ENCODE measurements around the gene CA4. TPM values are rescaled to one million over a fixed set of nuclear protein-coding genes. Genes with fewer than 3 reads are reported as not detected.

The CA4 gene
- total and polyA plus RNA-seq, 10 of the 15 experiments (the other 5 are each of a cell fraction or from before 2014, with no cell fraction given), result 0.13 to 0.31 TPM; not detected in 8

DNA sequence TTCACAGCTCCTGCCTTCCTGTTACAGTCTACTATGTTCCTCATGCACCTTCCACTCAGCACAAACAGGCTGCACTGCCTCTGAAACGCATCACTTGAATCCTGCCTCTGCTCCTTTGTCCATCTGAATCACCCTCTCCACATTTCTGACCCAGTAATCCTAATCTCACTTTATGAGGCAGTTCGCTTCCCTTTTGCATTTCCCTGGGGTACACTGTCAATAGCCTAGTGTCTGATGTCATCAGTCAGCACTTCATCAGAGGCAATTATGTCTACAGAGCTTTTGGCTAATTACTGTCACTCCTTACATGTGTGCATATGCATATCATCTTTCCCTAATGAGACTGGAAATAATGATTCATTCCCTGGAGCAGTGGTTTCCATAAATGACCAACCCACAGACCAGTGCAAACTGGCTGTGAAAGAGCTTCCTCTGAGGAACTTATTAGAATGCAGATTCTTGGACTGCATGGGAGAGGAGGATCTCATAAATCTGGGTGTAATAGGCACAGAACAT, 23.6 kb downstream of the CA4 start:
- H2AFZ ChIP-seq (ENCODE audit: control insufficient read depth, low read depth, low read length), result no peak overlapping the region
- no peaks in the 10 kb centered on the region for H3K79me2 ChIP-seq (ENCODE audit: control insufficient read depth, insufficient read depth, low read length)
- no peak overlapping the region for H3K4me3 ChIP-seq
- ChIA-PET POLR2A (no interaction called here), SMC1A (ENCODE audit: uncharacterized antibody, unreplicated experiment) (interaction anchor here (0.9 to 2.0 kb wide), 3 partner anchors 10 to 31 kb away, joined by 3 to 5 read pairs (median 3); no protein-coding TSS in a partner anchor), CTCF (interaction anchor here (0.6 to 1.9 kb wide), 2 partner anchors 17 to 22 kb away, joined by 3 to 4 read pairs; no protein-coding TSS in a partner anchor), RAD21 (ENCODE audit: unreplicated experiment) (no interaction called here)
- H3K4me1 ChIP-seq (ENCODE audit: control insufficient read depth, insufficient read depth, low read length), result no peaks in the 10 kb centered on the region
- peak; percentile 31 for ATAC-seq
- no peaks in the 10 kb centered on the region; a peak in 1 of 4 replicates for H3K36me3 ChIP-seq (ENCODE audit: control insufficient read depth in 2 of 2, insufficient read depth in 2 of 2, low read length in 1 of 2)
- FAIRE-seq, result no peak
- no peaks in the 10 kb centered on the region for H3K9me3 ChIP-seq (replicated peaks; ENCODE audit: control insufficient read depth, insufficient read depth, low read length)
- H3K4me2 ChIP-seq (ENCODE audit: control insufficient read depth, insufficient read depth), result no peak overlapping the region
- intact Hi-C loops (cut with micrococcal nuclease; ENCODE audit: unreplicated experiment) (no loop called here), in situ Hi-C loops (cut with MboI) (no loop called here)
- TF ChIP-seq WRNIP1 (IDR thresholded peaks at IDR 0.05; ENCODE audit: borderline replicate concordance, low read depth, low read length) (no peak), RCOR1 (conservative IDR thresholded peaks at IDR 0.05; ENCODE audit: low read depth, low read length) (no peak), CHD2 (IDR thresholded peaks at IDR 0.05; ENCODE audit: borderline replicate concordance, low read depth, low read length) (no peak), CEBPB (IDR thresholded peaks at IDR 0.05; ENCODE audit: borderline replicate concordance in 1 of 2, low read depth in 2 of 2, low read length in 2 of 2) (no peak), JUNB (IDR thresholded peaks at IDR 0.05) (no peak), MXI1 (IDR thresholded peaks at IDR 0.05; ENCODE audit: low read depth, low read length) (no peak), LARP7 (IDR thresholded peaks at IDR 0.05) (no peak), TAF1 (IDR thresholded peaks at IDR 0.05; ENCODE audit: borderline replicate concordance, low read depth, low read length) (no peak), POU2F2 (IDR thresholded peaks at IDR 0.05; ENCODE audit: borderline replicate concordance, low read depth, low read length) (no peak), MTA2 (IDR thresholded peaks at IDR 0.05; ENCODE audit: low read depth) (no peak), HDAC2 (IDR thresholded peaks at IDR 0.05) (no peak)
- TF ChIP-seq, protein P1, sequence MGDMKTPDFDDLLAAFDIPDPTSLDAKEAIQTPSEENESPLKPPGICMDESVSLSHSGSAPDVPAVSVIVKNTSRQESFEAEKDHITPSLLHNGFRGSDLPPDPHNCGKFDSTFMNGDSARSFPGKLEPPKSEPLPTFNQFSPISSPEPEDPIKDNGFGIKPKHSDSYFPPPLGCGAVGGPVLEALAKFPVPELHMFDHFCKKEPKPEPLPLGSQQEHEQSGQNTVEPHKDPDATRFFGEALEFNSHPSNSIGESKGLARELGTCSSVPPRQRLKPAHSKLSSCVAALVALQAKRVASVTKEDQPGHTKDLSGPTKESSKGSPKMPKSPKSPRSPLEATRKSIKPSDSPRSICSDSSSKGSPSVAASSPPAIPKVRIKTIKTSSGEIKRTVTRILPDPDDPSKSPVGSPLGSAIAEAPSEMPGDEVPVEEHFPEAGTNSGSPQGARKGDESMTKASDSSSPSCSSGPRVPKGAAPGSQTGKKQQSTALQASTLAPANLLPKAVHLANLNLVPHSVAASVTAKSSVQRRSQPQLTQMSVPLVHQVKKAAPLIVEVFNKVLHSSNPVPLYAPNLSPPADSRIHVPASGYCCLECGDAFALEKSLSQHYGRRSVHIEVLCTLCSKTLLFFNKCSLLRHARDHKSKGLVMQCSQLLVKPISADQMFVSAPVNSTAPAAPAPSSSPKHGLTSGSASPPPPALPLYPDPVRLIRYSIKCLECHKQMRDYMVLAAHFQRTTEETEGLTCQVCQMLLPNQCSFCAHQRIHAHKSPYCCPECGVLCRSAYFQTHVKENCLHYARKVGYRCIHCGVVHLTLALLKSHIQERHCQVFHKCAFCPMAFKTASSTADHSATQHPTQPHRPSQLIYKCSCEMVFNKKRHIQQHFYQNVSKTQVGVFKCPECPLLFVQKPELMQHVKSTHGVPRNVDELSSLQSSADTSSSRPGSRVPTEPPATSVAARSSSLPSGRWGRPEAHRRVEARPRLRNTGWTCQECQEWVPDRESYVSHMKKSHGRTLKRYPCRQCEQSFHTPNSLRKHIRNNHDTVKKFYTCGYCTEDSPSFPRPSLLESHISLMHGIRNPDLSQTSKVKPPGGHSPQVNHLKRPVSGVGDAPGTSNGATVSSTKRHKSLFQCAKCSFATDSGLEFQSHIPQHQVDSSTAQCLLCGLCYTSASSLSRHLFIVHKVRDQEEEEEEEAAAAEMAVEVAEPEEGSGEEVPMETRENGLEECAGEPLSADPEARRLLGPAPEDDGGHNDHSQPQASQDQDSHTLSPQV (IDR thresholded peaks at IDR 0.05), result no peak
- TF ChIP-seq, protein P2, sequence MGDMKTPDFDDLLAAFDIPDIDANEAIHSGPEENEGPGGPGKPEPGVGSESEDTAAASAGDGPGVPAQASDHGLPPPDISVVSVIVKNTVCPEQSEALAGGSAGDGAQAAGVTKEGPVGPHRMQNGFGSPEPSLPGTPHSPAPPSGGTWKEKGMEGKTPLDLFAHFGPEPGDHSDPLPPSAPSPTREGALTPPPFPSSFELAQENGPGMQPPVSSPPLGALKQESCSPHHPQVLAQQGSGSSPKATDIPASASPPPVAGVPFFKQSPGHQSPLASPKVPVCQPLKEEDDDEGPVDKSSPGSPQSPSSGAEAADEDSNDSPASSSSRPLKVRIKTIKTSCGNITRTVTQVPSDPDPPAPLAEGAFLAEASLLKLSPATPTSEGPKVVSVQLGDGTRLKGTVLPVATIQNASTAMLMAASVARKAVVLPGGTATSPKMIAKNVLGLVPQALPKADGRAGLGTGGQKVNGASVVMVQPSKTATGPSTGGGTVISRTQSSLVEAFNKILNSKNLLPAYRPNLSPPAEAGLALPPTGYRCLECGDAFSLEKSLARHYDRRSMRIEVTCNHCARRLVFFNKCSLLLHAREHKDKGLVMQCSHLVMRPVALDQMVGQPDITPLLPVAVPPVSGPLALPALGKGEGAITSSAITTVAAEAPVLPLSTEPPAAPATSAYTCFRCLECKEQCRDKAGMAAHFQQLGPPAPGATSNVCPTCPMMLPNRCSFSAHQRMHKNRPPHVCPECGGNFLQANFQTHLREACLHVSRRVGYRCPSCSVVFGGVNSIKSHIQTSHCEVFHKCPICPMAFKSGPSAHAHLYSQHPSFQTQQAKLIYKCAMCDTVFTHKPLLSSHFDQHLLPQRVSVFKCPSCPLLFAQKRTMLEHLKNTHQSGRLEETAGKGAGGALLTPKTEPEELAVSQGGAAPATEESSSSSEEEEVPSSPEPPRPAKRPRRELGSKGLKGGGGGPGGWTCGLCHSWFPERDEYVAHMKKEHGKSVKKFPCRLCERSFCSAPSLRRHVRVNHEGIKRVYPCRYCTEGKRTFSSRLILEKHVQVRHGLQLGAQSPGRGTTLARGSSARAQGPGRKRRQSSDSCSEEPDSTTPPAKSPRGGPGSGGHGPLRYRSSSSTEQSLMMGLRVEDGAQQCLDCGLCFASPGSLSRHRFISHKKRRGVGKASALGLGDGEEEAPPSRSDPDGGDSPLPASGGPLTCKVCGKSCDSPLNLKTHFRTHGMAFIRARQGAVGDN (IDR thresholded peaks at IDR 0.05), result no peak
- TF ChIP-seq, protein P3, sequence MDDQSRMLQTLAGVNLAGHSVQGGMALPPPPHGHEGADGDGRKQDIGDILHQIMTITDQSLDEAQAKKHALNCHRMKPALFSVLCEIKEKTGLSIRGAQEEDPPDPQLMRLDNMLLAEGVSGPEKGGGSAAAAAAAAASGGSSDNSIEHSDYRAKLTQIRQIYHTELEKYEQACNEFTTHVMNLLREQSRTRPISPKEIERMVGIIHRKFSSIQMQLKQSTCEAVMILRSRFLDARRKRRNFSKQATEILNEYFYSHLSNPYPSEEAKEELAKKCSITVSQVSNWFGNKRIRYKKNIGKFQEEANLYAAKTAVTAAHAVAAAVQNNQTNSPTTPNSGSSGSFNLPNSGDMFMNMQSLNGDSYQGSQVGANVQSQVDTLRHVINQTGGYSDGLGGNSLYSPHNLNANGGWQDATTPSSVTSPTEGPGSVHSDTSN (IDR thresholded peaks at IDR 0.05; ENCODE audit: insufficient replicate concordance, low read depth, low read length), result no peak
- H4K20me1 ChIP-seq (ENCODE audit: control insufficient read depth, insufficient read depth), result no peaks in the 10 kb centered on the region
- no peak overlapping the region for H3K27ac ChIP-seq (ENCODE audit: control insufficient read depth, insufficient read depth)
- BruUV-seq (replicated peaks), result no TSS peak
- no peaks in the 10 kb centered on the region for H3K27me3 ChIP-seq (replicated peaks in 1 of 2; ENCODE audit: control insufficient read depth in 2 of 2, insufficient read depth in 2 of 2, low read length in 1 of 2)
- DNase-seq (ENCODE audit: low read depth, low spot score), result no peak
- WGBS (ENCODE audit: insufficient coverage, insufficient replicate concordance, low lambda C conversion rate, missing lambda C conversion rate), result 12% methylated on average over 2 of the region's 2 CpGs
- no peak overlapping the region for H3K9ac ChIP-seq (ENCODE audit: control insufficient read depth, insufficient read depth, low read length)
